WERI-Rb-1 (cell line): ENCODE results near the gene PPP1R13L.

Source experiments
- DNase-seq: peaks from one replicate; pipeline ENCODE4 v3.0.0-alpha.2; 2020
- H3K27ac ChIP-seq: fragments of 250-450 bp; sonication (Bioruptor Pico); 2 replicates; pipeline ENCODE4 v1.5.1; 2020; ENCODE audit warnings: mild to moderate bottlenecking, moderate library complexity
- H3K27me3 ChIP-seq: fragments of 250-450 bp; sonication (Bioruptor Pico); 2 replicates; pipeline ENCODE4 v1.5.1; 2021; ENCODE audit warnings: mild to moderate bottlenecking, low read depth, moderate library complexity; ENCODE audit not compliant: insufficient read depth, severe bottlenecking
- H3K36me3 ChIP-seq: fragments of 250-450 bp; sonication (Bioruptor Pico); 2 replicates; pipeline ENCODE4 v1.5.1; 2020; ENCODE audit warnings: mild to moderate bottlenecking, moderate library complexity
- H3K4me3 ChIP-seq: 2 replicates; pipeline ENCODE4 v1.5.1; 2011; ENCODE audit warnings: low read depth, mild to moderate bottlenecking, control low read depth, low read length
- H3K9me3 ChIP-seq: fragments of 250-450 bp; sonication (Bioruptor Pico); 2 replicates; pipeline ENCODE4 v1.5.1; 2021; ENCODE audit warnings: mild to moderate bottlenecking, moderate library complexity; ENCODE audit not compliant: severe bottlenecking
- CTCF ChIP-seq: IDR thresholded peaks from 2 replicates; pipeline ENCODE4 v1.5.1; 2011; ENCODE audit warnings: low read depth, mild to moderate bottlenecking, control low read depth, inconsistent platforms, low read length

PPP1R13L gene

GRCh38 chr19:45346449-45346848 lies 58.4 kb downstream of the PPP1R13L start:
- peak; percentile 57 for DNase-seq
- Histone ChIP-seq H3K27me3 (no peaks in the 10 kb centered on the region), H3K4me3 (no peak overlapping the region), H3K36me3 (peaks cover 12% of the 10 kb centered on the region), H3K27ac (no peak overlapping the region), H3K9me3 (no peaks in the 10 kb centered on the region)
- peak; percentile 55 for TF ChIP-seq CTCF

- no peak for TF ChIP-seq CTCF
- no peaks in the 10 kb centered on the region for H3K9me3 ChIP-seq
- H3K4me3 ChIP-seq: no peak overlapping the region
- H3K27me3 ChIP-seq: no peaks in the 10 kb centered on the region
- H3K27ac ChIP-seq: no peak overlapping the region
- no peak for DNase-seq
- H3K36me3 ChIP-seq: peaks cover 2% of the 10 kb centered on the region
These were observed 59.4 kb downstream of the PPP1R13L start for GRCh38 chr19:45345506-45345860.

GRCh38 chr19:45344621-45345505 lies 60.0 kb downstream of the PPP1R13L start:
- DNase-seq: no peak

GRCh38 chr19:45342911-45343310 lies 62.0 kb downstream of the PPP1R13L start:
- no peak overlapping the region for H3K27ac ChIP-seq
- H3K9me3 ChIP-seq: no peaks in the 10 kb centered on the region
- no peaks in the 10 kb centered on the region for H3K27me3 ChIP-seq
- H3K4me3 ChIP-seq: no peak overlapping the region
- TF ChIP-seq CTCF: no peak
- DNase-seq: no peak
- no peaks in the 10 kb centered on the region for H3K36me3 ChIP-seq

More at GRCh38 chr19:45344621-45345505, 60.0 kb downstream of the PPP1R13L start:
- H3K27me3 ChIP-seq: no peaks in the 10 kb centered on the region
- no peaks in the 10 kb centered on the region for H3K36me3 ChIP-seq
- H3K9me3 ChIP-seq: no peaks in the 10 kb centered on the region
- H3K27ac ChIP-seq: no peak overlapping the region
- TF ChIP-seq CTCF: no peak
- no peak overlapping the region for H3K4me3 ChIP-seq

GRCh38 chr19:45340899-45341453 lies 63.9 kb downstream of the PPP1R13L start:
- no peaks in the 10 kb centered on the region for H3K27me3 ChIP-seq
- no peaks in the 10 kb centered on the region for H3K9me3 ChIP-seq
- no peak for TF ChIP-seq CTCF
- H3K4me3 ChIP-seq: peak overlapping the region; percentile 54
- DNase-seq: peak; percentile 28
- no peaks in the 10 kb centered on the region for H3K36me3 ChIP-seq
- no peak overlapping the region for H3K27ac ChIP-seq
